ENCODE results near the gene ANKS1A.
"Not testable (repeated sequence)": the region's sequence is repeated elsewhere in the genome, so short reads cannot be mapped to it uniquely, and the experiment has no call there.

GRCh38 chr6:35003886-35004530, 115.0 kb downstream of the ANKS1A start:
- TF ChIP-seq CTCF, EP300, POLR2A (IDR thresholded peaks at IDR 0.05): not testable (repeated sequence)

All from ovary (tissue), 3 donors.